Esophagus muscularis mucosa (tissue), 4 donors: ENCODE measurements around the gene OR2F1. TPM values are rescaled to one million over a fixed set of nuclear protein-coding genes. Genes with fewer than 3 reads are reported as not detected.

Source experiments
- DNase-seq: peaks from one replicate; pipeline ENCODE4 v3.0.0-alpha.2; 2017; ENCODE audit errors: extremely low spot score
- H3K27ac ChIP-seq, 4 donors: fragments of 200-600 bp; sonication (generic); replicated peaks in 1 of 4; 1 replicate in 3 of 4; 2 replicates in 1 of 4; pipeline ENCODE4 v1.5.1; 2016 to 2019; ENCODE audit warnings: mild to moderate bottlenecking in 1 of 4
- H3K27me3 ChIP-seq, 4 donors: fragments of 200-600 bp; sonication (generic); one replicate each; pipeline versions ENCODE4 v1.5.1 to v1.6.0; 2016 to 2019
- H3K36me3 ChIP-seq, 4 donors: fragments of 200-600 bp; sonication (generic); one replicate each; pipeline ENCODE4 v1.5.1; 2016 to 2019
- H3K4me1 ChIP-seq, 4 donors: fragments of 200-600 bp; sonication (generic); one replicate each; pipeline ENCODE4 v1.5.1; 2016 to 2019
- H3K4me3 ChIP-seq, 4 donors: fragments of 200-600 bp; sonication (generic); 1 replicate in 2 of 4; 2 replicates in 2 of 4; pipeline ENCODE4 v1.5.1; 2016 to 2019; ENCODE audit warnings: mild to moderate bottlenecking in 4 of 4, moderate library complexity in 1 of 4
- H3K9me3 ChIP-seq, 4 donors: fragments of 200-600 bp; sonication (generic); 1 replicate in 3 of 4; 2 replicates in 1 of 4; pipeline ENCODE4 v1.5.1; 2016 to 2019
- EP300 ChIP-seq: sonication (generic); formaldehyde crosslinking; IDR thresholded peaks from one replicate; pipeline ENCODE4 v1.6.1; 2017; ENCODE audit warnings: antibody characterized with exemption
- POLR2A ChIP-seq: fragments of 450-650 bp; IDR thresholded peaks from one replicate; pipeline ENCODE4 v1.6.1; 2017; ENCODE audit warnings: antibody characterized with exemption, moderate library complexity, mild to moderate bottlenecking, low read depth
- POLR2AphosphoS5 ChIP-seq, 2 donors: sonication (generic); formaldehyde crosslinking; IDR thresholded peaks; one replicate each; pipeline ENCODE4 v1.6.1; 2017; ENCODE audit warnings: antibody characterized with exemption in 2 of 2
- WGBS: methylation state at CpG from one replicate; pipeline ENCODE4 v1.1.5; 2018; 5-methylcytosine and 5-hydroxymethylcytosine counted together
- intact Hi-C: fragments of 100-400 bp; cut with DNase I; formaldehyde crosslinking; loops from one replicate; pipeline ENCODE4 v1.15.1; 2023
- total RNA-seq, 4 donors: library from RNA; depleted of rRNA; stranded (reverse); fragments of >200 nt; gene quantifications; one replicate each; pipeline versions ENCODE4 v1.1.0 to v1.2.1, GENCODE V29; 2016
- TF ChIP-seq, protein P1 (sequence below), 3 experiments: fragments of 200-600 bp in 2 of 3; fragments of 450-650 bp in 1 of 3; sonication (generic) in 2 of 3; IDR thresholded peaks; one replicate each; pipeline ENCODE4 v1.5.1; 2017 to 2019; ENCODE audit warnings: antibody characterized with exemption in 3 of 3, mild to moderate bottlenecking in 2 of 3, moderate library complexity in 1 of 3

OR2F1 gene
- total RNA-seq, 4 donors from 2014 or later = not detected

DNA sequence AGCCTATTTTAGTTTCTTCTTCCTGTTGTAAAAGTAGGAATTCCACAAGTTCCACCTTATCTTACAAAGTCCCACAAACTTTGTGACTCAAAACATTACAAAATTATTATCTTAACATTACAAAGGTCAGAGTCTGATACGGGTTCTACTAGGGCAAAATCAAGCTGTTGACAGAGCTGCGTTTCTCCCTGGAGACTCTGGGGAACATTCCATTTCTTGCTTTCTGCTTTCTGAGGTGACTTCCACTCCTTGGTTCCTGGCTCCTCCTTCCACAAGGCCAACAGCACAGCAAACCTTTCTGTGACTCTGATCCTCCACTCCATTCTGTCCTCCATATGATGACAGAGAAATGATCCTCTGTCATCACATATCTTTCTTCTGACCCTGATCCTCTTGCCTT is 10.6 kb downstream of the OR2F1 start:
- no peak for TF ChIP-seq POLR2AphosphoS5 (IDR thresholded peaks at IDR 0.05)
- TF ChIP-seq POLR2A = no peak
- no peak for TF ChIP-seq EP300
- TF ChIP-seq, protein P1, sequence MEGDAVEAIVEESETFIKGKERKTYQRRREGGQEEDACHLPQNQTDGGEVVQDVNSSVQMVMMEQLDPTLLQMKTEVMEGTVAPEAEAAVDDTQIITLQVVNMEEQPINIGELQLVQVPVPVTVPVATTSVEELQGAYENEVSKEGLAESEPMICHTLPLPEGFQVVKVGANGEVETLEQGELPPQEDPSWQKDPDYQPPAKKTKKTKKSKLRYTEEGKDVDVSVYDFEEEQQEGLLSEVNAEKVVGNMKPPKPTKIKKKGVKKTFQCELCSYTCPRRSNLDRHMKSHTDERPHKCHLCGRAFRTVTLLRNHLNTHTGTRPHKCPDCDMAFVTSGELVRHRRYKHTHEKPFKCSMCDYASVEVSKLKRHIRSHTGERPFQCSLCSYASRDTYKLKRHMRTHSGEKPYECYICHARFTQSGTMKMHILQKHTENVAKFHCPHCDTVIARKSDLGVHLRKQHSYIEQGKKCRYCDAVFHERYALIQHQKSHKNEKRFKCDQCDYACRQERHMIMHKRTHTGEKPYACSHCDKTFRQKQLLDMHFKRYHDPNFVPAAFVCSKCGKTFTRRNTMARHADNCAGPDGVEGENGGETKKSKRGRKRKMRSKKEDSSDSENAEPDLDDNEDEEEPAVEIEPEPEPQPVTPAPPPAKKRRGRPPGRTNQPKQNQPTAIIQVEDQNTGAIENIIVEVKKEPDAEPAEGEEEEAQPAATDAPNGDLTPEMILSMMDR (IDR thresholded peaks at IDR 0.05) = no peak
- Histone ChIP-seq H3K4me1 (no peaks in the 10 kb centered on the region), H3K36me3 (no peaks in the 10 kb centered on the region), H3K27me3 (no peaks in the 10 kb centered on the region), H3K9me3 (no peaks in the 10 kb centered on the region), H3K4me3 (no peak overlapping the region), H3K27ac (no peak overlapping the region)
- DNase-seq = no peak
- intact Hi-C loops = no loop called here
- WGBS = 70% methylated on average over 2 of the region's 2 CpGs

DNA sequence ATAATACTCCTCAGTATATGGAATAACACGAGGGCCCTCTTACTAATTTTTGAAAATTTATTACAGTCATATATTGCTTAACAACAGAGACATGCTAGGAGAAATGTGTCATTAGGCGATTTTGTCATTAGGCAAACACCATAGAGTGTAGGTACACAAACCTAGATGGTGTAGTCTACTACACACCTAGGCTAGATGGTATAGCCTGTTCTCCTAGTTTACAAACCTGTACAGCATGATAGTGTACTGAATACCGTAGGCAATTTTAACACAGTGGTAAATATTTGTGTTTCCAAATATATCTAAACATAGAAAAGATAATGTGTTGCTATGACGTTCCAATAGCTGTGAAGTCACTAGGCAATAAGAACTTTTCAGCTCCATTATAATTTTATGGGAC is 12.8 kb downstream of the OR2F1 start:
- no peaks in the 10 kb centered on the region for H3K36me3 ChIP-seq
- WGBS = 79% methylated on average over 4 of the region's 4 CpGs
- TF ChIP-seq, protein P1 (IDR thresholded peaks at IDR 0.05) = no peak
- TF ChIP-seq EP300 (no peak), POLR2AphosphoS5 (IDR thresholded peaks at IDR 0.05) (no peak), POLR2A (no peak)
- H3K27me3 ChIP-seq = no peaks in the 10 kb centered on the region
- no peak overlapping the region for H3K4me3 ChIP-seq
- DNase-seq = no peak
- no peak overlapping the region for H3K27ac ChIP-seq
- intact Hi-C loops = no loop called here
- no peaks in the 10 kb centered on the region for H3K4me1 ChIP-seq
- peaks cover 0 to 4% (median 0%) of the 10 kb centered on the region in 4 donors for H3K9me3 ChIP-seq

DNA sequence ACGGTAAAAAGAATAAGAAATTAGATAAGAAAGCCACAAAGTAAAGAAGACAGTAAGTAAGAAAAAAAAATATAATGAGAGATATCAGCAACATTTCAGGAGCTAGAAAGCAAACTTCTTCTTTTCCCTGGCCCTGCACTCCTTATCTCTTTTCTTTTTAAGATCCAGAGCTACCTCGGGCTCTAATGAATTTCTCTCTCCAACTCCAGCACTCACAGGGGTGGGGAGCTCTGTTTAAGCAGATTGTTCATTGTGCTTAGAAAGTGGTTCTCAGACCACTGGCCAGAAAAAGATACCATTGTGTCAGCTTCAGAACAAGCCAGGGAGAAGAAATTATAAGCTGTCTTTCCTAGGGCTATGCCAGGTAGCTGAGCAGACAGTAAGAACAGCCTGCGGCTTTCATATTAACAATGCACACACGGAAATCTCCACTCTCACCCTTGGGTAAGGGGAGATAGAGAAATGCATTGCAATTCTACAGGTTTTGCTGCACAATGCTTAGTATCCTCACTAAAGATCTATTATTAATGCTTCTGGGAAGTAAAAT is 19.3 kb downstream of the OR2F1 start:
- TF ChIP-seq EP300 (no peak), POLR2AphosphoS5 (IDR thresholded peaks at IDR 0.05) (no peak), POLR2A (no peak)
- TF ChIP-seq, protein P1 (IDR thresholded peaks at IDR 0.05) = no peak
- intact Hi-C loops = no loop called here
- Histone ChIP-seq H3K36me3 (no peaks in the 10 kb centered on the region), H3K4me3 (no peak overlapping the region), H3K27ac (no peak overlapping the region), H3K27me3 (no peaks in the 10 kb centered on the region), H3K4me1 (no peaks in the 10 kb centered on the region), H3K9me3 (peaks cover 0 to 4% (median 0%) of the 10 kb centered on the region in 4 donors)
- WGBS = 71% methylated on average over 4 of the region's 4 CpGs
- DNase-seq = no peak

DNA sequence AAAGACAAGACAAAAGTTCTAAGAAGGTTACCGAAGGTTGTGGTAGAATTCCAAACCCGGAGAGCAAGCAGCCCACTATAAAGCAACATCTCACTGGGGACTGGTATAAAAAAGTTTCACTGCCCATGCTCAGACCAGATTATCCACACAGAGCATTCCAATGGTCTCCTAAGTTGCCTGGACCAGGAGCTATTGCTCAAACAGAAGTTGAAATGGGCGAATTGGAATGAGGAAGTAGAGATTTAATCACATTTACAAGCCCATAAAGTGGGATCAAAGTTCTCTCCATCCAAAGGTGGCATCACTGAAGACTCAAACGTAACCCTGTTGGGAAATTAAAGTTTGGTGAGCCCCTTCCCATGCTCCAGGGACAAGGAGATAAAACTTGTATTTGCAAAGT is 19.8 kb downstream of the OR2F1 start:
- Histone ChIP-seq H3K27ac (no peak overlapping the region), H3K4me1 (no peaks in the 10 kb centered on the region), H3K4me3 (no peak overlapping the region), H3K9me3 (peaks cover 0 to 4% (median 0%) of the 10 kb centered on the region in 4 donors), H3K27me3 (no peaks in the 10 kb centered on the region), H3K36me3 (no peaks in the 10 kb centered on the region)
- intact Hi-C loops = no loop called here
- 76% methylated on average over 4 of the region's 4 CpGs for WGBS
- TF ChIP-seq EP300 = no peak
- TF ChIP-seq POLR2A = no peak
- no peak for TF ChIP-seq POLR2AphosphoS5 (IDR thresholded peaks at IDR 0.05)
- TF ChIP-seq, protein P1 (IDR thresholded peaks at IDR 0.05) = no peak
- DNase-seq = no peak

DNA sequence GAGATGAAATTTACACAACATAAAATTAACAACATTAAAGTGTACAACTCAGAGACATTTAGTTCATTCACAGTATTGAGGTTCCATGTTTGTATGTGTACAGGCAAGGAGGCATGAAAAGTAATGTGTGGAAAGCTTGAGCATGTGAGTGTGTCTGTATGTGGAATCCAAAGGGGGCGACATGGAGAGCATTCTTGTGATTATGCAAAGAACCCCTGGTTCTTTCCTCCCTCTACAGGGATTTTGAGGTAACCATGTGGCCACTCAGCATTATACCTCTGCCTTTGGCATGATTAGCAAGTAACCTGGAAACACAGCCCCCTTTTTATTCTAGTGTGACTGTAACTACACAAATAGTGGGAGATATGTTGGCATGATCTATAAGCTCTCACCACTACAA is 21.0 kb downstream of the OR2F1 start:
- intact Hi-C loops = no loop called here
- no peak for TF ChIP-seq EP300
- TF ChIP-seq, protein P1 (IDR thresholded peaks at IDR 0.05) = no peak
- no peak for TF ChIP-seq POLR2AphosphoS5 (IDR thresholded peaks at IDR 0.05)
- no peak for TF ChIP-seq POLR2A
- Histone ChIP-seq H3K4me3 (no peak overlapping the region), H3K4me1 (no peaks in the 10 kb centered on the region), H3K9me3 (peaks cover 0 to 4% (median 0%) of the 10 kb centered on the region in 4 donors), H3K27me3 (no peaks in the 10 kb centered on the region), H3K27ac (no peak overlapping the region), H3K36me3 (no peaks in the 10 kb centered on the region)
- 70% methylated on average over 1 of the region's 1 CpG for WGBS
- DNase-seq = no peak
